ENCODE measurements around the gene CPEB3.

DNA sequence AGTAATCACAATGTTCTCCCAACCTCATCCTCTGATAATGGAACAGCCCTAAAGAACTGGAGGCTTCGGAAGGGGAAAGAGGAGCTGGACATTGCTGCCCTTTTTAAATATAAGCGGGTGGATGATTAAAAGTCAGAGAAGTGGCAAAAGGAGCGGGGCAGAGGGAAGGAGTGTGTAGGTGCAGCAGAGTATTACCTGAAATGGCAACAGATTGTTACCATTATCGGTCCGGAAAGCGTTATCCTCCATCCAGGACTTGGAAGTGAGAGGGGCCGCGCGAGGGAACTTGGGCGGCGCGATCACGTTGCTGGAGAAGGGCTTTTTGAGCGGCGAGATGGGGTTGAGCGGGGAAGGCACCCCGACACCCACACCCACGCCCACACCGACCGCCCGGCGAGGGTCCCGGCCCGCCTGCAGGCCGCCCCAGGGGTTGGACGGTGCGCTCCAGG, 51.7 kb downstream of the CPEB3 start:
- TF ChIP-seq CTCF (IDR thresholded peaks at IDR 0.05) (no peak), POLR2A (IDR thresholded peaks at IDR 0.05) (no peak)

Data from heart left ventricle (tissue), 13 donors.